Natural killer cell (primary cell): ENCODE measurements around the gene TNFAIP8L3. TPM values are rescaled to one million over a fixed set of nuclear protein-coding genes. Genes with fewer than 3 reads are reported as not detected.

Experiments used
- ATAC-seq, 3 donors: fragments of 150-1000 bp in 2 of 3; fragments of 200-7000 bp in 1 of 3; cut with Tn5 transposase; 1 replicate in 1 of 3; 2 replicates in 2 of 3; pipeline ENCODE4 v1.10.0; 2021; ENCODE audit warnings: mild to moderate bottlenecking in 2 of 3, moderate library complexity in 2 of 3
- DNase-seq, 2 donors: peaks; one replicate each; pipeline versions ENCODE4 v3.0.0 to v3.0.0-alpha.2; 2013 to 2021; ENCODE audit warnings: mixed read lengths in 1 of 2
- H3K27ac ChIP-seq: one replicate; pipeline ENCODE4 v1.5.1; 2013; ENCODE audit warnings: mild to moderate bottlenecking, low read length
- H3K27me3 ChIP-seq: one replicate; pipeline ENCODE4 v1.6.1; 2013; ENCODE audit warnings: low read length; ENCODE audit not compliant: control insufficient read depth, insufficient read depth
- H3K36me3 ChIP-seq: one replicate; pipeline ENCODE4 v1.6.1; 2013; ENCODE audit warnings: low read length; ENCODE audit not compliant: control insufficient read depth, insufficient read depth
- H3K4me1 ChIP-seq: one replicate; pipeline ENCODE4 v1.6.1; 2013; ENCODE audit warnings: low read length; ENCODE audit not compliant: control insufficient read depth, insufficient read depth
- H3K4me3 ChIP-seq: one replicate; pipeline ENCODE4 v1.5.1; 2013; ENCODE audit warnings: low read length
- H3K9me3 ChIP-seq: one replicate; pipeline ENCODE4 v1.6.1; 2013; ENCODE audit warnings: low read length; ENCODE audit not compliant: control insufficient read depth, insufficient read depth
- H3K27ac Mint-ChIP-seq, 2 donors: one replicate each; pipeline ENCODE4 v1.8.0; 2022; ENCODE audit warnings: mild to moderate bottlenecking in 2 of 2, mixed read lengths in 2 of 2, moderate library complexity in 1 of 2
- H3K27me3 Mint-ChIP-seq, 2 donors: one replicate each; pipeline ENCODE4 v1.8.0; 2022; ENCODE audit warnings: low read depth in 2 of 2, mixed read lengths in 2 of 2
- H3K36me3 Mint-ChIP-seq: one replicate; pipeline ENCODE4 v1.8.0; 2022; ENCODE audit warnings: mixed read lengths
- H3K4me1 Mint-ChIP-seq, 2 donors: one replicate each; pipeline ENCODE4 v1.8.0; 2022; ENCODE audit warnings: mixed read lengths in 2 of 2
- H3K4me3 Mint-ChIP-seq: one replicate; pipeline ENCODE4 v1.8.0; 2022; ENCODE audit warnings: mild to moderate bottlenecking, moderate library complexity, mixed read lengths
- H3K9me3 Mint-ChIP-seq, 2 donors: one replicate each; pipeline ENCODE4 v1.8.0; 2022; ENCODE audit warnings: mixed read lengths in 2 of 2
- CTCF ChIP-seq: fragments of 200-600 bp; IDR thresholded peaks from one replicate; pipeline ENCODE4 v1.8.0; 2022; ENCODE audit warnings: antibody characterized with exemption
- WGBS: methylation state at CpG from one replicate; pipeline ENCODE4 v1.1.7; 2013; ENCODE audit warnings: missing lambda C conversion rate; ENCODE audit not compliant: insufficient coverage; 5-methylcytosine and 5-hydroxymethylcytosine counted together
- intact Hi-C: fragments of 100-400 bp; cut with micrococcal nuclease; formaldehyde crosslinking; loops from one replicate; pipeline ENCODE4 v1.14.2; 2022
- total RNA-seq, 4 donors: library from RNA; stranded (reverse); fragments of 120-200 nt in 1 of 4; gene quantifications; one replicate each; pipeline versions ENCODE4 v1.2.3 to v1.2.4, GENCODE V29; 2013 to 2022

TNFAIP8L3 gene
- total RNA-seq, 3 donors from 2014 or later (not counting 1 experiment from before 2014, with no cell fraction given): not detected

GRCh38 chr15:51075826-51076523 is 18.7 kb downstream of the TNFAIP8L3 start:
- Mint-ChIP-seq H3K4me3 (peak overlapping the region; percentile 25), H3K4me1 (peaks cover 30 to 31% of the 10 kb centered on the region in 2 donors), H3K9me3 (no peaks in the 10 kb centered on the region), H3K27ac (peak overlapping the region in 1 of 2 donors; percentile 24), H3K36me3 (no peaks in the 10 kb centered on the region), H3K27me3 (peaks cover 34 to 52% of the 10 kb centered on the region in 2 donors)
- no peaks in the 10 kb centered on the region for H3K27me3 ChIP-seq
- WGBS: 53% methylated on average over 6 of the region's 7 CpGs
- peaks cover 22% of the 10 kb centered on the region for H3K4me1 ChIP-seq
- ATAC-seq: peak in 1 of 3 donors; percentile 20
- H3K27ac ChIP-seq: no peak overlapping the region
- H3K36me3 ChIP-seq: no peaks in the 10 kb centered on the region
- peak in 1 of 2 donors; percentile 11 for DNase-seq
- H3K4me3 ChIP-seq: no peak overlapping the region
- intact Hi-C loops: no loop called here
- TF ChIP-seq CTCF: no peak
- H3K9me3 ChIP-seq: no peaks in the 10 kb centered on the region

GRCh38 chr15:51075364-51075763 is 19.3 kb downstream of the TNFAIP8L3 start:
- WGBS: 98% methylated on average over 5 of the region's 5 CpGs
- peaks cover 32 to 49% of the 10 kb centered on the region in 2 donors for H3K27me3 Mint-ChIP-seq
- no peaks in the 10 kb centered on the region for H3K36me3 ChIP-seq
- no peak overlapping the region for H3K4me3 Mint-ChIP-seq
- DNase-seq (no peak), ATAC-seq (no peak)
- H3K27me3 ChIP-seq: no peaks in the 10 kb centered on the region
- H3K4me1 ChIP-seq: peaks cover 22% of the 10 kb centered on the region
- no peaks in the 10 kb centered on the region for H3K9me3 ChIP-seq
- TF ChIP-seq CTCF: no peak
- no peak overlapping the region for H3K4me3 ChIP-seq
- no peaks in the 10 kb centered on the region for H3K9me3 Mint-ChIP-seq
- no peak overlapping the region for H3K27ac ChIP-seq
- no peaks in the 10 kb centered on the region for H3K36me3 Mint-ChIP-seq
- intact Hi-C loops: no loop called here
- H3K27ac Mint-ChIP-seq: peak overlapping the region in 1 of 2 donors; percentile 24
- peaks cover 30 to 31% of the 10 kb centered on the region in 2 donors for H3K4me1 Mint-ChIP-seq

GRCh38 chr15:51074926-51075325 is 19.8 kb downstream of the TNFAIP8L3 start:
- intact Hi-C loops: no loop called here

More at GRCh38 chr15:51074926-51075325, 19.8 kb downstream of the TNFAIP8L3 start:
- no peaks in the 10 kb centered on the region for H3K9me3 ChIP-seq
- no peaks in the 10 kb centered on the region for H3K36me3 ChIP-seq
- no peak for TF ChIP-seq CTCF
- H3K4me1 ChIP-seq: peaks cover 22% of the 10 kb centered on the region
- 92% methylated on average over 5 of the region's 5 CpGs for WGBS
- Mint-ChIP-seq H3K4me3 (no peak overlapping the region), H3K36me3 (no peaks in the 10 kb centered on the region), H3K27ac (no peak overlapping the region), H3K27me3 (peaks cover 28 to 49% of the 10 kb centered on the region in 2 donors), H3K9me3 (no peaks in the 10 kb centered on the region), H3K4me1 (peaks cover 30 to 31% of the 10 kb centered on the region in 2 donors)
- DNase-seq (no peak), ATAC-seq (no peak)
- no peaks in the 10 kb centered on the region for H3K27me3 ChIP-seq
- no peak overlapping the region for H3K4me3 ChIP-seq
- no peak overlapping the region for H3K27ac ChIP-seq
